GM21360 (cell line): ENCODE measurements around the gene FILIP1L.
"Not testable (repeated sequence)": the region's sequence is repeated elsewhere in the genome, so short reads cannot be mapped to it uniquely, and the experiment has no call there.

Source experiments
- ATAC-seq: cut with Tn5 transposase; IDR thresholded peaks from one replicate; pipeline ENCODE4 v1.9.1; 2021; ENCODE audit warnings: mild to moderate bottlenecking, moderate library complexity; ENCODE audit not compliant: unreplicated experiment

Gene FILIP1L

GRCh38 chr3:100075851-100076730, 38.2 kb downstream of the FILIP1L start:
- no peak for ATAC-seq

- no peak for ATAC-seq
These were observed 39.1 kb downstream of the FILIP1L start for GRCh38 chr3:100075196-100075595.

- no peak for ATAC-seq
These were observed 40.5 kb downstream of the FILIP1L start for GRCh38 chr3:100073714-100074307.

- ATAC-seq, result no peak
These were observed 41.1 kb downstream of the FILIP1L start for GRCh38 chr3:100073049-100073713.

GRCh38 chr3:100072326-100073048, 41.8 kb downstream of the FILIP1L start:
- no peak for ATAC-seq

- ATAC-seq, result no peak
These were observed 44.8 kb downstream of the FILIP1L start for GRCh38 chr3:100069472-100069871.

GRCh38 chr3:100068826-100069225, 45.5 kb downstream of the FILIP1L start:
- ATAC-seq, result peak; percentile 67

GRCh38 chr3:100067589-100067988, 46.7 kb downstream of the FILIP1L start:
- ATAC-seq, result no peak

- no peak for ATAC-seq
These were observed 50.3 kb downstream of the FILIP1L start for GRCh38 chr3:100063929-100064461.

GRCh38 chr3:100062665-100063064, 51.6 kb downstream of the FILIP1L start:
- no peak for ATAC-seq

GRCh38 chr3:100060685-100061484, 53.4 kb downstream of the FILIP1L start:
- ATAC-seq, result no peak

- no peak for ATAC-seq
These were observed 54.8 kb downstream of the FILIP1L start for GRCh38 chr3:100059472-100059871.

GRCh38 chr3:100057716-100058575, 56.4 kb downstream of the FILIP1L start:
- no peak for ATAC-seq

GRCh38 chr3:100053951-100054620, 60.2 kb downstream of the FILIP1L start:
- ATAC-seq, result no peak

- ATAC-seq, result not testable (repeated sequence)
These were observed 62.8 kb downstream of the FILIP1L start for GRCh38 chr3:100051513-100051912.

- no peak for ATAC-seq
These were observed 66.1 kb downstream of the FILIP1L start for GRCh38 chr3:100048248-100048647.

GRCh38 chr3:100047455-100048141, 66.7 kb downstream of the FILIP1L start:
- peak; percentile 79 for ATAC-seq

GRCh38 chr3:100046986-100047385, 67.3 kb downstream of the FILIP1L start:
- ATAC-seq, result no peak
